H4 (cell line): Measurements from ENCODE around the gene HYPK. TPM values are rescaled to one million over a fixed set of nuclear protein-coding genes. Genes with fewer than 3 reads are reported as not detected.

Experiments
- DNase-seq: peaks from one replicate; pipeline ENCODE4 v3.0.0-alpha.2; 2015; ENCODE audit warnings: low spot score
- total RNA-seq: library from RNA; depleted of rRNA; stranded (reverse); fragments of >200 nt; shearing (Covaris generic); gene quantifications from 2 replicates; pipeline ENCODE4 v1.2.3, GENCODE V29; 2014; rRNA removed

Gene HYPK
- total RNA-seq, 1 experiment from 2014 or later, result 6.5 TPM

GRCh38 chr15:43845421-43845820, 45.0 kb downstream of the HYPK start:
- no peak for DNase-seq

DNA sequence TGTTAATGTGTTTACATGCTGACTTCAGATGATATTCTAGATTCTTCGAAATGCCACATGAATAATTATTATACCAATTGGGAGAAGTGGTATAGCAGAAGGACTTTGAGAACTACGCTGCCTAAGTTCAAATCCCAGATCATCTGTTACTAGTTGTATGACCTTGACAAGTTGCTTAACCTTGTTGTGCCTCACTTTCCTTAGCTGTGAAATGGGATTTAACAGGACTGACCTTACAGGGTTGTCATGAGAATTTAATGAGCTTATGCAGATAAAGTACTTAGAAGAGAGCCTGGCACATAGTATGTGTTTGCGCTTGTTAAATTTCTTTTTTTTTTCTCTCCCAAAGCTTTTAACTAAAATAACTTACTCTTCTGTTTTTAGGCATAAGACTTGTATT, 50.9 kb downstream of the HYPK start:
- DNase-seq, result no peak

- DNase-seq, result no peak
Observed at GRCh38 chr15:43852607-43853006, 52.2 kb downstream of the HYPK start.

Other genes starting within 250 kb of the HYPK start
- gene PPIP5K1, start 210.4 kb upstream of the HYPK start, total RNA-seq, result 6.0 and 7.7 TPM in 2 replicates
- 0.95 TPM in 1 of 2 replicates, not detected in the other for gene CKMT1B, start 206.6 kb upstream of the HYPK start, total RNA-seq
- 0.08 TPM in 1 of 2 replicates, not detected in the other for gene STRC, start 181.8 kb upstream of the HYPK start, total RNA-seq
- gene CATSPER2, start 151.8 kb upstream of the HYPK start, total RNA-seq, result not detected in 2 replicates
- 0.10 and 1.1 TPM in 2 replicates for gene CKMT1A, start 106.7 kb upstream of the HYPK start, total RNA-seq
- gene PDIA3, start 54.2 kb upstream of the HYPK start, total RNA-seq, result 187 and 259 TPM in 2 replicates
- gene ELL3, start 23.6 kb upstream of the HYPK start, total RNA-seq, result 1.3 and 2.2 TPM in 2 replicates
- gene SERF2, start 8.3 kb upstream of the HYPK start, total RNA-seq, result 979 and 1,093 TPM in 2 replicates
- gene SERINC4, start 379 bp upstream of the HYPK start, total RNA-seq, result not detected in 2 replicates
- gene MFAP1, start 24.1 kb downstream of the HYPK start, total RNA-seq, result 37.9 and 42.2 TPM in 2 replicates
- 41.4 and 43.3 TPM in 2 replicates for gene WDR76, start 26.4 kb downstream of the HYPK start, total RNA-seq